22Rv1 (cell line): Measurements from ENCODE around the gene EPHA6.

Source experiments
- H3K27ac ChIP-seq: fragments of 450-650 bp; 2 replicates; pipeline ENCODE4 v1.5.1; 2017
- CTCF ChIP-seq: fragments of 450-650 bp; IDR thresholded peaks from 2 replicates; pipeline ENCODE4 v1.5.1; 2017; ENCODE audit warnings: mild to moderate bottlenecking
- ZFX ChIP-seq: fragments of 450-650 bp; IDR thresholded peaks from 2 replicates; pipeline ENCODE4 v1.6.1; 2017; ENCODE audit warnings: antibody characterized with exemption, borderline replicate concordance

The EPHA6 gene

GRCh38 chr3:97076673-97077072 is 262.3 kb downstream of the EPHA6 start:
- TF ChIP-seq CTCF, result no peak
- no peak for TF ChIP-seq ZFX
- no peak overlapping the region for H3K27ac ChIP-seq

- TF ChIP-seq CTCF (no peak), ZFX (no peak)
- no peak overlapping the region for H3K27ac ChIP-seq
Observed at GRCh38 chr3:97089621-97090020, 275.2 kb downstream of the EPHA6 start.

GRCh38 chr3:97102641-97103040 is 288.2 kb downstream of the EPHA6 start:
- H3K27ac ChIP-seq, result no peak overlapping the region
- TF ChIP-seq CTCF, result no peak
- TF ChIP-seq ZFX, result no peak

GRCh38 chr3:97105989-97106651 is 291.7 kb downstream of the EPHA6 start:
- H3K27ac ChIP-seq, result no peak overlapping the region
- no peak for TF ChIP-seq CTCF
- TF ChIP-seq ZFX, result no peak

GRCh38 chr3:97106652-97106989 is 292.2 kb downstream of the EPHA6 start:
- TF ChIP-seq CTCF, result no peak
- TF ChIP-seq ZFX, result no peak
- H3K27ac ChIP-seq, result no peak overlapping the region

- H3K27ac ChIP-seq, result no peak overlapping the region
- TF ChIP-seq CTCF, result no peak
- no peak for TF ChIP-seq ZFX
Observed at GRCh38 chr3:97108136-97108535, 293.7 kb downstream of the EPHA6 start.

- no peak overlapping the region for H3K27ac ChIP-seq
- no peak for TF ChIP-seq ZFX
- TF ChIP-seq CTCF, result no peak
Observed at GRCh38 chr3:97111244-97111643, 296.9 kb downstream of the EPHA6 start.
